GM08714 (cell line): ENCODE results near the gene CALD1.

Experiments
- H3K4me3 ChIP-seq: fragments of 200-500 bp; sonication (Bioruptor generic); 2 replicates; pipeline ENCODE4 v1.5.1; 2014; ENCODE audit warnings: mild to moderate bottlenecking, low read length, inconsistent platforms
- ZNF274 ChIP-seq: IDR thresholded peaks from 2 replicates; pipeline ENCODE4 v1.6.1; 2012; ENCODE audit warnings: mild to moderate bottlenecking, low read depth, low read length

CALD1 gene

DNA sequence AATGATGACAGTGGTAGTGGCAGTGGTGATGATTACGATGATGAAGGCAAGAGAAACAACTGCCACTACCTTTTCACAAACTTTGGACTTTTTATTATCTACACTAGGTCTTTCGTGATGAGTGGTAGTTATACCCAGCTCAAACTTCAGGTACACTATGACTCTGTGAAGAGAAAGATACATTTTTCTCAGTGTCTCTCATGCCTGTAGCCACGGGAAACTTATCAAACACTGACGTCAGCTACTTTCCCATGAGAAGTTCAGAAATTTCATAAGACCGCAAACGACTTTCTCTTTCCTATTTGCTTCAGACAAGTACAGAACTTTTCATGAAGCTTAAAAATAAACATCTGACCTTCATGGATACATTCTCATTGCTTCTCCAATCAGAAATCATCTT lies 57.0 kb downstream of the CALD1 start:
- H3K4me3 ChIP-seq: no peak overlapping the region
- TF ChIP-seq ZNF274: no peak

- H3K4me3 ChIP-seq: no peak overlapping the region
- TF ChIP-seq ZNF274: no peak
These were observed 59.9 kb downstream of the CALD1 start for GRCh38 chr7:134839298-134839697.

DNA sequence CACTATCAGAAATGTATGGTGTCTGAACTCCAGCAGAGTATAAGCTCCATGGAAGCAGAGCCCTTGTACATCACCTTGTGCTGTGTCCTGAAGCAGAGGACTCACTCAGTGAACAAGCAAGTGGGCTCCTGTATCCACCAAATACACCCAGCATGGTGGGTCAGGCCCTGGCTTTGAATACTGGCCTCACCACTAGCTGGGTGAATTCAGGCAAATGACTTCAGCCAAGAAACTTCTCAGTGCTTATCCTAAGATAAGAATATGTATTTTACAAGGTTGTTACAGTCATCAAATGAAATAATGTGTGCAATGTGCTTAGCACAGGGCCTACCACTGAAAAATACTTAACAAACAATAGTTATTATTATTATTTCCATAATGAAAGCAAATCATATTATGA lies 62.6 kb downstream of the CALD1 start:
- no peak for TF ChIP-seq ZNF274

DNA sequence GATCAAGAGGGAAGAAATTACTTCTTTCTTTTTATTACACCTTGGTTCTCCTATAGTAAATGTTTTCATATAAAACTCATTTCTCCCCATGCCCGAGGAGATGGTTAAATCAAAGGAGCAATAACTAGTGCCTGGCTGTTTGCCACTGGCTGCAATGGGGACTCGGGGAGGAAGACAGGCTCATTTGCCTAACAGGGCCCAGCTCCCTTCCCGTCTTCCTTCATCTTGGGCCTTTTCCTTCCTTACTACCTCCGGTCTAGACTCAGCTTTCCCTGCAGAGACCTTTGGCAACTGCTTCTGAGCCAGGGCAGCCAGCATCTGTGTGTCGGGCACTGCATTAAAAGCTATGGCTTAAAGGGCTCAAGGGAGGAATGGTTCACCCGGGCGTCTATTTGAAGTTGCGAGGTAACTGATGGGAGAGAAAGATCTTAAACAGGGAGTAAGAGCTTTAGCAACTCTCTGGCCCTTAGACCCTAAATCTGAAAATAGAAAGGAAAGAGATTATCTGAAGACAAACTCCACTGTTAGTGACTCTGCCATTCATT lies 63.5 kb downstream of the CALD1 start:
- no peak overlapping the region for H3K4me3 ChIP-seq
- TF ChIP-seq ZNF274: no peak

More for the DNA sequence above, 62.6 kb downstream of the CALD1 start:
- no peak overlapping the region for H3K4me3 ChIP-seq

DNA sequence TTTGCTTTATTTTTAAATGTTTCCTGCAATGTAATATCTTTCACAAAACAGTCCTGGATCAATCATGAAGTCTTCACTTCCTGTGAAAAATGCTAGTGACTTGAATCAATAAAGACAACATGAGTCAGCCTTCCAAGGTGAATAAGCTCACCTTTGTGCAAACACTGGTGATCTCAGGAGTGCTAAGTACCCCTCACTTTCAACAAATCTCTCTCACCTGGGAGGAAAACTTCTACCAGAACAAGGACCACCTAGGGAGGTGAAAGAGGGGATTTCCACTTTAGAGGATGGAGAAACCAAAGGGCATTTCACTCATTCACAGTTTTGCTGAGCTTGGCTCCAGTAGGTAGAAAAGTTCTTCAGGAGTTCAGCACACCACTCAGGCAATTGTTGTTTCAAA lies 64.8 kb downstream of the CALD1 start:
- no peak for TF ChIP-seq ZNF274
- H3K4me3 ChIP-seq: no peak overlapping the region

- no peak overlapping the region for H3K4me3 ChIP-seq
- no peak for TF ChIP-seq ZNF274
These were observed 66.0 kb downstream of the CALD1 start for GRCh38 chr7:134845461-134845860.

GRCh38 chr7:134847851-134848588 lies 68.6 kb downstream of the CALD1 start:
- H3K4me3 ChIP-seq: no peak overlapping the region
- no peak for TF ChIP-seq ZNF274

- no peak for TF ChIP-seq ZNF274
- H3K4me3 ChIP-seq: no peak overlapping the region
These were observed 70.6 kb downstream of the CALD1 start for GRCh38 chr7:134850066-134850465.

DNA sequence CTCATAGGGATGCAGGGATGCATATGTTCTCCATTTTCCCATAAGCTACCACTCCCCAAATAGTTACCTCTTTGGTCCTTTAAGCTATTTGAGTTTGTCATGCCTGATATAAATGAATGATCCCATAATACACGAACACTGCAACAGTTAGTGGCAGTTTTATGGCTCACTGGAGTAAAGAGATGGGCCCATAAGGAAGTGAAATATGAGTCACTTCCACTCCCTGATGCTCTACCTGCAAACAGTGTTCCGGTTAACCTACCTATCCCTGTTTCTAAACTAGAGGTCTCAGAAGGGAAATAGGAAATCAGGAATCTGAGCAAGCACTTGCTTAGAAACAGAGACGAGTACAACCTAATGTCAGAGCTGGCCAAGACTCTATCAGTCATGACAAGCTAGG lies 71.7 kb downstream of the CALD1 start:
- TF ChIP-seq ZNF274: no peak
- no peak overlapping the region for H3K4me3 ChIP-seq

DNA sequence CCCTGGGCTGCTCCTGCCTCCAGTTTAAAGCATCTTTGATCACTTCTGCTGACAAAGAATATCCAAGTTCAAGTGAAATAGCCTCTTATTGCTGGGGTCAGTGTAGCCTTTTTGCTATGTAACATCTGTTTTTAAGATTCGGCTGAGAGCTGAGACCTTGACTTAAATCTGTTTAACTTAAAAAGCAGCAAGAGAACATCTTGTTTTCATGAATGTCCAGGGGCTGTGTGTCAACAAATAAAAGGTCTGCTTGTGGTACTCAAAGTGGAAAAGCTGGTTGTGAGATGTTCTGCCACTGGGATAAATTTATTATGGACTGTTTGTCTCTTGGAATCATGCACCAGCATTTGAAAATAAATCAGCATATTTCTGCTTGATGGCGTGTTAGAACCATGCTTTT lies 73.2 kb downstream of the CALD1 start:
- TF ChIP-seq ZNF274: no peak
- H3K4me3 ChIP-seq: no peak overlapping the region

DNA sequence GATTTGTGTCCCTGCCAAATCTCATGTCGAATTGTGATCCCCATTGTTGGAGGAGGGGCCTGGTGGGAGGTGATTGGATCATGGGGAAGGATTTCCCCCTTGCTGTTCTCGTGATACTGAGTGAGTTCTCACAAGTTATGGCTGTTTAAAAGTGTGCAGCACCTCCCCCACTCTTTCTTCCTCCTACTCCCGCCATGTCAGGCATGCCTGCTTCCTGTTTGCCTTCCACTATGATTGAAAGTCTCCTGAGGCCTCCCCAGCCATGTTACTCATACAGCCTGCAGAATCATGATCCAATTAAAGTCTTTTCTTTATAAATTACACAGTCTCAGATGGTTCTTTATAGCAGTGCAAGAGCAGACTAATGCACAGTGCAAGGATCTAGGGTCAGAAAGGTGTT lies 75.4 kb downstream of the CALD1 start:
- no peak for TF ChIP-seq ZNF274
- H3K4me3 ChIP-seq: no peak overlapping the region

GRCh38 chr7:134855442-134855841 lies 76.0 kb downstream of the CALD1 start:
- H3K4me3 ChIP-seq: no peak overlapping the region
- no peak for TF ChIP-seq ZNF274

DNA sequence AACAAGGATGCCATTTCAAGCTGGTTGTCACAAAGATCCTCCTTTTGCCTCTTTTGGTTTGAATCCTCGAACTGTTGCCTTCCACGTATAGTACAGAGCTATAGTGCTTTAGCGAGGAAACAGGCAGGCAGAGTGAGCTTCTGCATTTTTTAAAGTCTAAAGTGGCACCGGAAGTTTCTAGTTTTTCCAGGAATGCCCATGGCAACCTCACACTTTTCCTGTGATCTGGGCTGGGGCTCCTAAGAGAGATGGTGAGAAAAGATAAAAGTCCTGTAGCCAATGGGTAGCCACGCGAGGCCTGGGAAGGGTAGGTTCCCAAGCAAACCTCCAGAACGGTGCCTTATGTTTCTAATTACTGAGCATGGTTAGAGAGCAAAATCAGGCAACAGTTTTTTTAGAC lies 76.7 kb downstream of the CALD1 start:
- no peak for TF ChIP-seq ZNF274
- H3K4me3 ChIP-seq: no peak overlapping the region

- TF ChIP-seq ZNF274: no peak
- H3K4me3 ChIP-seq: no peak overlapping the region
These were observed 77.3 kb downstream of the CALD1 start for GRCh38 chr7:134856691-134857090.

- no peak overlapping the region for H3K4me3 ChIP-seq
- no peak for TF ChIP-seq ZNF274
These were observed 78.5 kb downstream of the CALD1 start for GRCh38 chr7:134857958-134858357.

GRCh38 chr7:134859783-134860182 lies 80.3 kb downstream of the CALD1 start:
- no peak for TF ChIP-seq ZNF274
- no peak overlapping the region for H3K4me3 ChIP-seq
